CD4-positive, alpha-beta memory T cell (primary cell): ENCODE results near the gene AGBL4. TPM values are rescaled to one million over a fixed set of nuclear protein-coding genes. Genes with fewer than 3 reads are reported as not detected.
"Not testable (repeated sequence)": the region's sequence is repeated elsewhere in the genome, so short reads cannot be mapped to it uniquely, and the experiment has no call there.

Experiments used
- CTCF ChIA-PET: fragments of 350-600 bp; sonication (Branson Sonifier 250); formaldehyde crosslinking; loops from one replicate; lab custom pipeline; 2021; ENCODE audit warnings: inconsistent platforms; ENCODE audit not compliant: partially characterized antibody; lab: Charles Lee
- POLR2A ChIA-PET: fragments of 350-600 bp; sonication (Branson Sonifier 250); formaldehyde crosslinking; loops from one replicate; lab custom pipeline; 2021; ENCODE audit not compliant: partially characterized antibody; lab: Charles Lee
- DNase-seq, 5 donors: peaks; one replicate each; pipeline versions ENCODE4 v3.0.0 to v3.0.0-alpha.2; 2020 to 2022; ENCODE audit warnings: mixed read lengths in 1 of 5
- H3K27ac ChIP-seq: one replicate; pipeline ENCODE4 v1.7.0; 2013; ENCODE audit warnings: low read depth, low read length
- H3K27me3 ChIP-seq: 2 replicates; pipeline ENCODE4 v1.7.0; 2013; ENCODE audit warnings: mild to moderate bottlenecking, low read length, moderate library complexity; ENCODE audit not compliant: insufficient read depth
- H3K36me3 ChIP-seq: 2 replicates; pipeline ENCODE4 v1.7.0; 2013; ENCODE audit warnings: mild to moderate bottlenecking, low read length, moderate library complexity; ENCODE audit not compliant: insufficient read depth
- H3K4me1 ChIP-seq: 2 replicates; pipeline ENCODE4 v1.7.0; 2013; ENCODE audit warnings: mild to moderate bottlenecking, low read length, moderate library complexity; ENCODE audit not compliant: insufficient read depth
- H3K4me3 ChIP-seq, 2 donors: one replicate each; pipeline ENCODE4 v1.7.0; 2013; ENCODE audit warnings: low read length in 2 of 2, mild to moderate bottlenecking in 1 of 2
- H3K9me3 ChIP-seq, 2 donors: one replicate each; pipeline ENCODE4 v1.7.0; 2013; ENCODE audit warnings: low read length in 2 of 2, control low read depth in 1 of 2; ENCODE audit not compliant: control insufficient read depth in 1 of 2
- H3K27ac Mint-ChIP-seq, 7 donors: one replicate each; pipeline ENCODE4 v1.8.0; 2020 to 2021; ENCODE audit warnings: mixed read lengths in 7 of 7, mild to moderate bottlenecking in 6 of 7, inconsistent platforms in 3 of 7, moderate library complexity in 3 of 7
- H3K27me3 Mint-ChIP-seq, 2 donors: one replicate each; pipeline ENCODE4 v1.8.0; 2020 to 2021; ENCODE audit warnings: mixed read lengths in 2 of 2
- H3K36me3 Mint-ChIP-seq, 2 donors: one replicate each; pipeline ENCODE4 v1.8.0; 2020 to 2021; ENCODE audit warnings: mixed read lengths in 2 of 2, inconsistent platforms in 1 of 2, mild to moderate bottlenecking in 1 of 2
- H3K4me1 Mint-ChIP-seq, 4 donors: one replicate each; pipeline ENCODE4 v1.8.0; 2020 to 2021; ENCODE audit warnings: mixed read lengths in 4 of 4, mild to moderate bottlenecking in 1 of 4
- H3K4me3 Mint-ChIP-seq, 8 donors: one replicate each; pipeline ENCODE4 v1.8.0; 2020 to 2021; ENCODE audit warnings: mixed read lengths in 8 of 8, mild to moderate bottlenecking in 7 of 8, moderate library complexity in 6 of 8, inconsistent platforms in 3 of 8
- H3K9me3 Mint-ChIP-seq, 8 donors: one replicate each; pipeline ENCODE4 v1.8.0; 2020 to 2021; ENCODE audit warnings: mixed read lengths in 8 of 8, mild to moderate bottlenecking in 5 of 8, inconsistent platforms in 3 of 8, moderate library complexity in 1 of 8
- intact Hi-C: fragments of 100-400 bp; cut with micrococcal nuclease; formaldehyde crosslinking; loops from one replicate; pipeline ENCODE4 v1.15.1; 2023
- polyA plus RNA-seq, 2 donors: library from polyadenylated mRNA; unstranded; fragments of 300-500 nt; fragmentation: Illumina TruSeq; gene quantifications; one replicate each; pipeline ENCODE4 v1.2.3, GENCODE V29; 2021
- total RNA-seq, 2 experiments: library from RNA; stranded (reverse); gene quantifications; one replicate each; pipeline ENCODE4 v1.2.3, GENCODE V29; 2021

The AGBL4 gene
- total and polyA plus RNA-seq, 4 experiments from 2014 or later = not detected

- no peak overlapping the region for H3K4me3 Mint-ChIP-seq
- H3K9me3 Mint-ChIP-seq = peaks cover 3 to 13% (median 7%) of the 10 kb centered on the region in 8 donors
- H3K27me3 Mint-ChIP-seq = no peaks in the 10 kb centered on the region
- H3K36me3 ChIP-seq = no peaks in the 10 kb centered on the region
- no peak for DNase-seq
- H3K4me1 ChIP-seq = no peaks in the 10 kb centered on the region
- H3K36me3 Mint-ChIP-seq = no peaks in the 10 kb centered on the region
- H3K27me3 ChIP-seq = no peaks in the 10 kb centered on the region
- intact Hi-C loops = no loop called here
- no peak overlapping the region for H3K27ac Mint-ChIP-seq
- H3K9me3 ChIP-seq = no peaks in the 10 kb centered on the region
- no peaks in the 10 kb centered on the region for H3K4me1 Mint-ChIP-seq
- H3K27ac ChIP-seq = no peak overlapping the region
- CTCF ChIA-PET = no interaction called here
- POLR2A ChIA-PET = no interaction called here
- no peak overlapping the region for H3K4me3 ChIP-seq
Observed at GRCh38 chr1:49306507-49307070, 717.2 kb downstream of the AGBL4 start.

GRCh38 chr1:49302400-49302799 is 721.4 kb downstream of the AGBL4 start:
- CTCF ChIA-PET, H3K27me3 Mint-ChIP-seq, intact Hi-C loops, H3K4me1 ChIP-seq, H3K27ac ChIP-seq, POLR2A ChIA-PET, H3K4me3 ChIP-seq, H3K36me3 Mint-ChIP-seq, H3K27ac Mint-ChIP-seq, H3K4me1 Mint-ChIP-seq, H3K36me3 ChIP-seq, H3K27me3 ChIP-seq, H3K4me3 Mint-ChIP-seq, H3K9me3 ChIP-seq, DNase-seq: not testable (repeated sequence)
- peaks cover 5 to 15% (median 10%) of the 10 kb centered on the region in 8 donors for H3K9me3 Mint-ChIP-seq

GRCh38 chr1:49298304-49298703 is 725.5 kb downstream of the AGBL4 start:
- Histone ChIP-seq H3K4me3 (no peak overlapping the region), H3K27me3 (no peaks in the 10 kb centered on the region), H3K9me3 (no peaks in the 10 kb centered on the region), H3K36me3 (no peaks in the 10 kb centered on the region), H3K4me1 (no peaks in the 10 kb centered on the region), H3K27ac (no peak overlapping the region)
- POLR2A ChIA-PET = no interaction called here
- no peaks in the 10 kb centered on the region for H3K4me1 Mint-ChIP-seq
- intact Hi-C loops = no loop called here
- no peaks in the 10 kb centered on the region for H3K27me3 Mint-ChIP-seq
- H3K4me3 Mint-ChIP-seq = no peak overlapping the region
- peaks cover 5 to 11% (median 9%) of the 10 kb centered on the region in 8 donors for H3K9me3 Mint-ChIP-seq
- H3K36me3 Mint-ChIP-seq = no peaks in the 10 kb centered on the region
- CTCF ChIA-PET = no interaction called here
- no peak overlapping the region for H3K27ac Mint-ChIP-seq
- no peak for DNase-seq

- Histone ChIP-seq H3K27me3 (no peaks in the 10 kb centered on the region), H3K9me3 (no peaks in the 10 kb centered on the region), H3K27ac (no peak overlapping the region), H3K4me1 (no peaks in the 10 kb centered on the region), H3K36me3 (no peaks in the 10 kb centered on the region), H3K4me3 (no peak overlapping the region)
- intact Hi-C loops = no loop called here
- DNase-seq = no peak
- H3K27me3 Mint-ChIP-seq = no peaks in the 10 kb centered on the region
- H3K4me3 Mint-ChIP-seq = no peak overlapping the region
- ChIA-PET CTCF (no interaction called here), POLR2A (no interaction called here)
- H3K27ac Mint-ChIP-seq = no peak overlapping the region
- H3K9me3 Mint-ChIP-seq = peaks cover 5 to 9% (median 6%) of the 10 kb centered on the region in 8 donors
- no peaks in the 10 kb centered on the region for H3K4me1 Mint-ChIP-seq
- no peaks in the 10 kb centered on the region for H3K36me3 Mint-ChIP-seq
Observed at GRCh38 chr1:49297783-49298182, 726.0 kb downstream of the AGBL4 start.

GRCh38 chr1:49294539-49294938 is 729.2 kb downstream of the AGBL4 start:
- Histone ChIP-seq H3K9me3 (no peaks in the 10 kb centered on the region), H3K36me3 (no peaks in the 10 kb centered on the region), H3K4me3 (no peak overlapping the region), H3K27me3 (no peaks in the 10 kb centered on the region), H3K4me1 (no peaks in the 10 kb centered on the region), H3K27ac (no peak overlapping the region)
- DNase-seq = no peak
- Mint-ChIP-seq H3K27ac (no peak overlapping the region), H3K9me3 (peaks cover 2 to 10% (median 6%) of the 10 kb centered on the region in 8 donors), H3K4me1 (no peaks in the 10 kb centered on the region), H3K27me3 (no peaks in the 10 kb centered on the region), H3K4me3 (no peak overlapping the region), H3K36me3 (no peaks in the 10 kb centered on the region)
- intact Hi-C loops = no loop called here
- CTCF ChIA-PET = no interaction called here
- POLR2A ChIA-PET = no interaction called here

GRCh38 chr1:49293016-49293415 is 730.7 kb downstream of the AGBL4 start:
- Histone ChIP-seq H3K27ac (no peak overlapping the region), H3K36me3 (no peaks in the 10 kb centered on the region), H3K4me3 (no peak overlapping the region), H3K27me3 (no peaks in the 10 kb centered on the region), H3K4me1 (no peaks in the 10 kb centered on the region), H3K9me3 (no peaks in the 10 kb centered on the region)
- H3K36me3 Mint-ChIP-seq = no peaks in the 10 kb centered on the region
- no peaks in the 10 kb centered on the region for H3K4me1 Mint-ChIP-seq
- ChIA-PET POLR2A (no interaction called here), CTCF (no interaction called here)
- no peaks in the 10 kb centered on the region for H3K27me3 Mint-ChIP-seq
- intact Hi-C loops = no loop called here
- no peak for DNase-seq
- peaks cover 2 to 11% (median 6%) of the 10 kb centered on the region in 8 donors for H3K9me3 Mint-ChIP-seq
- no peak overlapping the region for H3K4me3 Mint-ChIP-seq
- no peak overlapping the region for H3K27ac Mint-ChIP-seq

GRCh38 chr1:49257211-49258049 is 766.3 kb downstream of the AGBL4 start:
- intact Hi-C loops, H3K4me3 ChIP-seq, H3K36me3 ChIP-seq, H3K36me3 Mint-ChIP-seq, H3K4me1 Mint-ChIP-seq, H3K4me3 Mint-ChIP-seq, CTCF ChIA-PET, H3K9me3 ChIP-seq, H3K27me3 ChIP-seq, H3K27ac Mint-ChIP-seq, H3K27ac ChIP-seq, H3K4me1 ChIP-seq, H3K27me3 Mint-ChIP-seq, DNase-seq, POLR2A ChIA-PET: not testable (repeated sequence)
- peaks cover 3 to 24% (median 12%) of the 10 kb centered on the region in 8 donors for H3K9me3 Mint-ChIP-seq
